Nephron progenitor cell (in vitro differentiated cells): ENCODE measurements around the gene GSTA5.
A peak's percentile ranks its signal among the peaks of the same experiment; 100 is the strongest.
"Not testable (repeated sequence)": the region's sequence is repeated elsewhere in the genome, so short reads cannot be mapped to it uniquely, and the experiment has no call there.

ENCODE experiments used
- DNase-seq: peaks from one replicate; pipeline ENCODE4 v3.0.0; 2021
- H3K27ac Mint-ChIP-seq: 2 replicates; pipeline ENCODE4 v1.8.0; 2021; ENCODE audit warnings: mild to moderate bottlenecking, moderate library complexity, mixed read lengths
- H3K27me3 Mint-ChIP-seq: 2 replicates; pipeline ENCODE4 v1.8.0; 2021; ENCODE audit warnings: mild to moderate bottlenecking, low read depth, mixed read lengths; ENCODE audit not compliant: poor library complexity
- H3K36me3 Mint-ChIP-seq: 2 replicates; pipeline ENCODE4 v1.8.0; 2021; ENCODE audit warnings: low read depth, mixed read lengths
- H3K4me1 Mint-ChIP-seq: 2 replicates; pipeline ENCODE4 v1.8.0; 2021; ENCODE audit warnings: mixed read lengths
- H3K4me3 Mint-ChIP-seq: 2 replicates; pipeline ENCODE4 v1.8.0; 2021; ENCODE audit warnings: mild to moderate bottlenecking, moderate library complexity, mixed read lengths
- H3K9me3 Mint-ChIP-seq: 2 replicates; pipeline ENCODE4 v1.8.0; 2021; ENCODE audit warnings: mild to moderate bottlenecking, moderate library complexity, mixed read lengths
- TF ChIP-seq, protein P1 (sequence below): fragments of 200-600 bp; sonication (generic); IDR thresholded peaks from 2 replicates; pipeline ENCODE4 v1.5.0; 2021; ENCODE audit warnings: antibody characterized with exemption

GSTA5 gene

DNA sequence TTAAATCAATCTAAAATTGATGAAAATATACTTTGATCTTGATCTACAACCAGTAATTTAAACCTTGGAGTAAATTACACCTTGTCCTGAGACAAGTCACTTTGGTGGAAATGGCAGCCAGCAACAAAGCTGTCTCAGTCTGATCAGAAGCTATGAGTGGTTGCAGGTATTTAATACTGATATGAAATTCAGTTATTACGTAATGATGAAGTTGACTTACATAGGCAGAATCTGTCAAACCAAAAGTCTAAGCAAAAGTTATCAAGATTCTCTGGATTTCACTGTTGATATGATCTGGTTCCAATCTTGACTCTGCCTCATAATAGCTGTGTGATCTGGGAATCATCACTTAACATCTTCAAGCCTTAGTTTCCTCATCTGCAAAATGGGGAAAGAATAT lies 27.6 kb upstream of the GSTA5 start:
- peaks cover 9% of the 10 kb centered on the region for H3K9me3 Mint-ChIP-seq
- H3K36me3 Mint-ChIP-seq, result no peaks in the 10 kb centered on the region
- TF ChIP-seq, protein P1, sequence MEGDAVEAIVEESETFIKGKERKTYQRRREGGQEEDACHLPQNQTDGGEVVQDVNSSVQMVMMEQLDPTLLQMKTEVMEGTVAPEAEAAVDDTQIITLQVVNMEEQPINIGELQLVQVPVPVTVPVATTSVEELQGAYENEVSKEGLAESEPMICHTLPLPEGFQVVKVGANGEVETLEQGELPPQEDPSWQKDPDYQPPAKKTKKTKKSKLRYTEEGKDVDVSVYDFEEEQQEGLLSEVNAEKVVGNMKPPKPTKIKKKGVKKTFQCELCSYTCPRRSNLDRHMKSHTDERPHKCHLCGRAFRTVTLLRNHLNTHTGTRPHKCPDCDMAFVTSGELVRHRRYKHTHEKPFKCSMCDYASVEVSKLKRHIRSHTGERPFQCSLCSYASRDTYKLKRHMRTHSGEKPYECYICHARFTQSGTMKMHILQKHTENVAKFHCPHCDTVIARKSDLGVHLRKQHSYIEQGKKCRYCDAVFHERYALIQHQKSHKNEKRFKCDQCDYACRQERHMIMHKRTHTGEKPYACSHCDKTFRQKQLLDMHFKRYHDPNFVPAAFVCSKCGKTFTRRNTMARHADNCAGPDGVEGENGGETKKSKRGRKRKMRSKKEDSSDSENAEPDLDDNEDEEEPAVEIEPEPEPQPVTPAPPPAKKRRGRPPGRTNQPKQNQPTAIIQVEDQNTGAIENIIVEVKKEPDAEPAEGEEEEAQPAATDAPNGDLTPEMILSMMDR, result no peak
- no peak for DNase-seq
- no peak overlapping the region for H3K27ac Mint-ChIP-seq
- H3K4me1 Mint-ChIP-seq, result peaks cover 10% of the 10 kb centered on the region
- H3K27me3 Mint-ChIP-seq, result peaks cover 5% of the 10 kb centered on the region
- H3K4me3 Mint-ChIP-seq, result no peak overlapping the region

DNA sequence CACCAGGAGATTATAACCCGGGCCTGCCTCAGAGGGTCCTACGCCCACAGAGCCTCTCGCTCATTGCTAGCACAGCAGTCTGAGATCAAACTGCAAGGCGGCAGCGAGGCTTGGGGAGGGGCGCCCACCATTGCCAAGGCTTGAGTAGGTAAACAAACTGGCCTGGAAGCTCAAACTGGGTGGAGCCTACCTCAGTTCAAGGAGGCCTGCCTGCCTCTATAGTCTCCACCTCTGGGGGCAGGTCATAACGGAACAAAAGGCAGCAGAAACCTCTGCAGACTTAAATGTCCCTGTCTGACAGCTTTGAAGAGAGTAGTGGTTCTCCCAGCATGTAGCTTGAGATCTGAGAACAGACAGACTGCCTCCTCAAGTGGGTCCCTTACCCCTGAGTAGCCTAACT lies 20.5 kb upstream of the GSTA5 start:
- not testable (repeated sequence) for DNase-seq, H3K4me3 Mint-ChIP-seq, H3K36me3 Mint-ChIP-seq, H3K27ac Mint-ChIP-seq
- peaks cover 12% of the 10 kb centered on the region for H3K4me1 Mint-ChIP-seq
- peaks cover 12% of the 10 kb centered on the region for H3K27me3 Mint-ChIP-seq
- H3K9me3 Mint-ChIP-seq, result peaks cover 32% of the 10 kb centered on the region

DNA sequence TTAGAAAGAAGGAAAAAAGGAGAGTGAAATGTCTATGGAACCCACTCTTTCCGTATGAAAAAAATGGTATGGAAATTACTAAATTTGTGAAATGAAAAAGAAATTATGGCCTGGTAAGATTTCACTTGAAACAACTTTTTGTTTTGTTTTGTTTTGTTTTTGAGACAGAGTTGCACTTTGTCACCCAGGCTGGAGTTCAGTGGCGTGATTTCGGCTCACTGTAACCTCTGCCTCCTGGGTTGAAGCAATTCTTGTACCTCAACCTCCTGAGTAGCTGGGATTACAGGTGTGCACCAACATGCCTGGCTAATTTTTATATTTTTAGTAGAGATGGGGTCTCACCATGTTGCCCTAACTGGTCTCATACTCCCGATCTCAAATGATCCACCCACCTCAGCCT lies 17.8 kb upstream of the GSTA5 start:
- Mint-ChIP-seq H3K27ac (no peak overlapping the region), H3K27me3 (peaks cover 8% of the 10 kb centered on the region), H3K9me3 (peaks cover 47% of the 10 kb centered on the region), H3K4me3 (no peak overlapping the region), H3K36me3 (no peaks in the 10 kb centered on the region), H3K4me1 (peaks cover 20% of the 10 kb centered on the region)
- no peak for DNase-seq
- TF ChIP-seq, protein P1, result no peak

DNA sequence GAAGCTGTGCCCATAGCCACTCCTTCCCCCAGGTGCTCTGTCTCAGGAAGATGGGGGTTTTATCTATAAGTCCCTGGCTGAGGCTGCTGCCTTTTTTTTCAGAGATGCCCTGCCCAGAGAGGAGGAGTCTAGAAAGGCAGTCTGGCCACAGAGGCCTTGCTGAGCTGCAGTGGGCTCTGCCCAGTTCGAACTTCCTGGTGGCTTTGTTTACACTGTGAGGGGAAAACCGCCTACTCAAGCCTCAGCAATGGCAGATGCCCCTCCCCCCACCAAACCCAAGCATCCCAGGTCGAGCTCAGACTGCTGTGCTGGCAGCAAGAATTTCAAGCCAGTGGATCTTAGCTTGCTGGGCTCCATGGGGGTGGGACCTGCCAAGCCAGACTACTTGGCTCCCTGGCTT lies 15.5 kb upstream of the GSTA5 start:
- not testable (repeated sequence) for H3K4me3 Mint-ChIP-seq, H3K36me3 Mint-ChIP-seq, H3K27me3 Mint-ChIP-seq, H3K27ac Mint-ChIP-seq
- Mint-ChIP-seq H3K4me1 (peaks cover 20% of the 10 kb centered on the region), H3K9me3 (peaks cover 57% of the 10 kb centered on the region)
- peak; percentile 47 for DNase-seq

DNA sequence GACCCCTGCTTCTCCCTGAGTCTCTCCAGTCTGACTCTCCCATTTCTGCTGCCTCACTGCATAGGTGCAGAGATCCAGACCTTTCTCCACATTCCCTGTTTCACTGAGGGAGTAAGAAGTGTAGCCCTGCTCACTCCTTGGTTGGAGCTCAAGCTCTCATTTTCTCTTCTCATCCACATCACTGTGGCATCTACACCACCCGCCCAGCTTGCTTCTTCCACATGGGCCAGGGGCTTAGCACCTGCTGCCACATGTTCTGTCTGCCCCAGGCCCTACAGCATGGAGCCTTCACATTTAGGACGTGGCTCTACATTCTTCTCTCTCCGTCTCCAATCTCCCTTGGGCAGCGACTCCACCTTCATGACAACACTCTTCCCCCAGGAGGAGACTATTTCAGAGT lies 8.5 kb upstream of the GSTA5 start:
- H3K27ac Mint-ChIP-seq, result no peak overlapping the region
- peaks cover 5% of the 10 kb centered on the region for H3K27me3 Mint-ChIP-seq
- peaks cover 7% of the 10 kb centered on the region for H3K4me1 Mint-ChIP-seq
- H3K36me3 Mint-ChIP-seq, result peaks cover 5% of the 10 kb centered on the region
- peaks cover 45% of the 10 kb centered on the region for H3K9me3 Mint-ChIP-seq
- TF ChIP-seq, protein P1, result no peak
- DNase-seq, result no peak
- H3K4me3 Mint-ChIP-seq, result no peak overlapping the region

DNA sequence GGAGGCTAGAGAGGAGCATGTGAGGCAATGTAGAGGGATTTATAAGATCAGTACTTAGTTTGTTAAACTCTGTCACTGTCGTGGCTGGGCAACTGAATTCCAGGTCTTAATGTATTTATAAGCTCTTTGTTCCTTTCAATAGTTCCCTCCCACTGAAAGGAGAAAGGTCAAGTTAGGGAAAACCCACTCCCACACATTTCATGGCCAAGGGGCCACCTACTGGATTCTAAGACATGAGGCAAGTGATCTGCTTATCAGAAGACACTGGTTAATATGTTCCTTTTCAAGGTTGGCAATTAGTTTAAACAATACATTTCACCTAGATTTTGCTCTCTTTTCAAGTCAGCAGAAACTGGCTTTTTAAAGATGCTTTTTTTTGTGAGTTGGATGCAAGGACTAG lies 5.4 kb upstream of the GSTA5 start:
- no peak overlapping the region for H3K27ac Mint-ChIP-seq
- peaks cover 5% of the 10 kb centered on the region for H3K36me3 Mint-ChIP-seq
- no peak for DNase-seq
- TF ChIP-seq, protein P1, result no peak
- peaks cover 7% of the 10 kb centered on the region for H3K4me1 Mint-ChIP-seq
- H3K4me3 Mint-ChIP-seq, result no peak overlapping the region
- H3K9me3 Mint-ChIP-seq, result peaks cover 18% of the 10 kb centered on the region
- H3K27me3 Mint-ChIP-seq, result peaks cover 5% of the 10 kb centered on the region

DNA sequence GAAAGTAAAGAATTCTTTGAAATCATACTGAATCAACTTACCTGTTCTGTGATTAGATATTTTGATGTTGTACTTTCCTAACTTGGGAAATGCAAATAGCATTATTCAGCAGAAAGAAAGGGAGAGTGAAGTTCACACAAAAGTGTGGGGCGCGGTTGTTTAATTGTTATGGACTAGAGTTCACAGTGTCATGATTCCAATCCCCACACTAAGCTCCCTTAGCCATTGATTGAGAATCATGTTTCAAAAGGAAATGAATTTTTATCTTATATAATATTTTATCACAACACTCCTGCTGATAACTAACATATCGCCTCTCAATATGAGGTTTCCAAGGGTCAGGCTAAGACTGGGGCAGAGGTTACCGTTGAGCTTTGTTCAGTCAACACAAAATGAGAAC lies 3.0 kb upstream of the GSTA5 start:
- TF ChIP-seq, protein P1, result no peak
- peaks cover 7% of the 10 kb centered on the region for H3K9me3 Mint-ChIP-seq
- H3K4me3 Mint-ChIP-seq, result no peak overlapping the region
- H3K27me3 Mint-ChIP-seq, result peaks cover 3% of the 10 kb centered on the region
- peaks cover 7% of the 10 kb centered on the region for H3K4me1 Mint-ChIP-seq
- no peak overlapping the region for H3K27ac Mint-ChIP-seq
- H3K36me3 Mint-ChIP-seq, result no peaks in the 10 kb centered on the region
- no peak for DNase-seq
